HG02970 (cell line): ENCODE results near the gene SCARF2.
"Not testable (repeated sequence)": the region's sequence is repeated elsewhere in the genome, so short reads cannot be mapped to it uniquely, and the experiment has no call there.

Experiments
- ATAC-seq: cut with Tn5 transposase; IDR thresholded peaks from one replicate; pipeline ENCODE4 v1.9.1; 2021; ENCODE audit warnings: mild to moderate bottlenecking, moderate library complexity, moderate number of reproducible peaks; ENCODE audit not compliant: unreplicated experiment, low FRiP score

Gene SCARF2

DNA sequence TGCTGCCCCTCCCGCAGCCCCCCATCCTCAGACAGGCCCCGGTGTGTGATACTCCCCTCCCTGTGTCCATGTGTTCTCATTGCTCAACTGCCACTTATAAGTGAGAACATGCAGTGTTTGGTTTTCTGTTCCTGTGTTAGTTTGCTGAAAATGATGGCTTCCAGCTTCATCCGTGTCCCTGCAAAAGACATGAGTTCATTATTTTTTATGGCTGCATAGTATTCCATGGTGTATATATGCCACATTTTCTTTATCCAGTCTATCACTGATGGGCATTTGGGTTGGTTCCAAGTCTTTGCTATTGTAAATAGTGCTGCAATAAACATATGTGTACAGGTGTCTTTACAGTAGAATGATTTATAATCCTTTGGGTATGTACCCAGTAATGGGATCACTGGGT is 22.4 kb downstream of the SCARF2 start:
- not testable (repeated sequence) for ATAC-seq

DNA sequence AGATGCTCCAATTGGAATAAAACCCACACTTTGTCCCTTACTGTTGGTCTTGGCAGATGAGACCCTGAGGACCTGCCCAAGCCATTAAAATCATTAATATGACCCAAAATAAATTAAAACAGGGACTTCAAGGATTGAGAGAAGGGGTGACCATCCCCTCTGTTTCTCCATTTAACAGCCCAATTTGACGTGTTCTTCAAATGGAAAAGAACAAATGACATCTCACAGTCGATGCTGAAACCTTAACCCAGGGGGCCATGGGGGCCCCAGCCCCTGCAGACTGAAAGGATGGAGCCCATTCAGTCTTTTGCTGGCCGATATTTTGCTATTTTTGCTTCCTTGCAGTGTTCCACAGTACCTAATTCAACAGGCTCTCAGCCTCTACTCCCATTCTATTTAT is 23.2 kb downstream of the SCARF2 start:
- ATAC-seq, result no peak

DNA sequence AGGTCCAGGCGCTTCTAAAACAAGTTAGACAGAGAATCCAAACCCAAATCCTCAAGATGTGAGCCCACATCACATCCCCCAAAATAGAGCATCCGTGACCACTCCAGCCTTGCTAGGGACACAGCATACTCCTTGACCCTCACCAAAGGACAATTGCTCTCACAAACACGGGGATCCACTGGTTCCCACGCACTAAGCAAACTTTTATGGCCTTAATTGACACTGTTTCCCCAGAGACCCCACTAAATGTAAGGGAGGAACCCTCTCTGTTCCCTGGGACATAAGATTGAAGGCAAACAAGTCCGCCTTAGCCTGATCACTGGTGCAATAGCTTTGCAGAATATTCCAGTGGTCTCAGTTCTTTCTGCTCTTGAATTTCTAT is 23.6 kb downstream of the SCARF2 start:
- ATAC-seq, result no peak

DNA sequence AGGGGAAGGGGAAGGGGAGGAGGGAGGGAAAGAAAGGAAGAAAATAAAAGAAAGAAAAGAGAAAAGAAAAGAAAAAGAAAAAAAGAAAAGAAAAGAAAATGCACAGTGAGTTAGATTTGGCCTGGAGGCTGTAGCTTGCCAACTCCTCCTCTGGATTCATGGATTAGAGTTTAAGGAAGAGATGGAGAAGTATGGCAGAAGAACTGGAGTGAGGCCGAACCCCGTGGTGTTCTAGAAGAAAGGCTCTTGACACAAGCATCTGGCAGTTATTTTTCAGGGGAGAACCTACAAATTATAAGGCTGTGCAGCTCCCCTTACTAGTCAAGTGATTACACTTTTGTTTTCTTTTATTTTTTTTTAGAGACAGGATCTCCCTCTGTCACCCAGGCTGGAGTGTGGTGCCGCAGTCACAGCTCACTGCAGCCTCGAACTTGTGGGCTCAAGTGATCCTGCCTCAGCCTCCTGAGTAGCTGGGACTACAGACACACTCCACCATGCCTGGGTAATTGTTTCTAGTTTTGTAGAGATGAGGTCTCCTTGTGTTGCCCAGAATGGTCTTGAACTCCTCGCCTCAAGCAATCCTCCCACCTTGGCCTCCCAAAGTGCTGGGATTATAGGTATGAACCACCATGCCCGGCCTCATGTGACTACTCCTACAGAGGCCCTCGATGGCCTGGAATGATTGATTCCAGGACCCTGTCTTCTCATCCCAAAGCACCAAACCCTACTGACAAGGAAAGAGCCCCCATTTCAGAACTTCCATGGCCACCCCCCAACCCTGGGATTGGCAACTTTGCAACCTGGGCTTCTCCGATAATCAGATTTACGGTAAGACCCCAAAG is 24.2 kb downstream of the SCARF2 start:
- no peak for ATAC-seq

- ATAC-seq, result no peak
These were observed 25.0 kb downstream of the SCARF2 start for GRCh38 chr22:20412474-20413216.

DNA sequence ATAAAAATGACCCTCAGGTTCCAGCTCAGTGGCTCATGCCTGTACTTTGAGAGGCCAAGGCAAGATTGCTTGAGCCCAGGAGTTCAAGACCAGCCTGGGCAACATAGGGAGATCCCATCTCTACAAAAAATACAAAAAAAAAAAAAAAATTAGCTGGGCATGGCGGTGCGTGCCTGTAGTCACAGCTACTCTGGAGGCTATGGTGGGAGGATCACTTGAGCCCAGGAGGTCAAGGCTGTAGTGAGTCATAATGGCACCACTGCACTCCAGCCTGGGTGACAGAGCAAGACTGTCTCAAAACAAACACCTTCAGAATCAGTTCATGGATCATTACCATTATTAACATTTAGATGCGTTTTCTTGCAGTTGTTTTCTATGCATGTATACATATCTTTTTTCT is 28.2 kb downstream of the SCARF2 start:
- ATAC-seq, result not testable (repeated sequence)

- ATAC-seq, result no peak
These were observed 28.7 kb downstream of the SCARF2 start for GRCh38 chr22:20408891-20409290.

- no peak for ATAC-seq
These were observed 29.8 kb downstream of the SCARF2 start for GRCh38 chr22:20407829-20408228.

DNA sequence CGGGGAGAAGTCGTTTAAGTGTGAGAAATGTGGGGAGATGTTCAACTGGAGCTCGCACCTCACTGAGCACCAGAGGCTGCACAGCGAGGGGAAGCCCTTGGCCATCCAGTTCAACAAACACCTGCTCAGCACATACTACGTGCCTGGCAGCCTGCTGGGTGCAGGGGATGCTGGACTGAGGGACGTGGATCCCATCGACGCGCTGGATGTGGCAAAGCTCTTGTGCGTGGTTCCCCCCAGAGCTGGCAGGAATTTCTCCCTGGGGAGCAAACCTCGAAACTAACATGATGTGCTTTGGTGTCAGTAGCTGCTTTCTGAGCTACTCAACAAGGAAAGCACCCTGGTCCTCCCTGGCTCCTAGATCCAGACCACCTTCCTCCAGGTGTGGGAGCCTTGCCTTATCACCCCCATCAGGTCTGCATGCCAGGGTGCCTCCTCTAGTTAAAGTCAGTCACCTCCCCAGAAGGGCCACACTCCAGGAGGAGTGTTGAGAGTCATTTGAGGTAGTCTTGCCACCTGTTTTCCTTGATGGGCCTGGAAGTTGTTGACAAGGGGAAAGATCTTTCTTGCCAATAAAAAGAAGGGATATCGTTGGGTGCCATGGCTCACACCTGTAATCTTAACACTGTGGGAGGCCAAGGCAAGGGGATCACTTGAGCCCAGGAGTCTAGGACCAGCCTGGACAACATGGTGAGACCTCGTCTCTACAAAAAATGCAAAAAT is 30.8 kb downstream of the SCARF2 start:
- ATAC-seq, result no peak

DNA sequence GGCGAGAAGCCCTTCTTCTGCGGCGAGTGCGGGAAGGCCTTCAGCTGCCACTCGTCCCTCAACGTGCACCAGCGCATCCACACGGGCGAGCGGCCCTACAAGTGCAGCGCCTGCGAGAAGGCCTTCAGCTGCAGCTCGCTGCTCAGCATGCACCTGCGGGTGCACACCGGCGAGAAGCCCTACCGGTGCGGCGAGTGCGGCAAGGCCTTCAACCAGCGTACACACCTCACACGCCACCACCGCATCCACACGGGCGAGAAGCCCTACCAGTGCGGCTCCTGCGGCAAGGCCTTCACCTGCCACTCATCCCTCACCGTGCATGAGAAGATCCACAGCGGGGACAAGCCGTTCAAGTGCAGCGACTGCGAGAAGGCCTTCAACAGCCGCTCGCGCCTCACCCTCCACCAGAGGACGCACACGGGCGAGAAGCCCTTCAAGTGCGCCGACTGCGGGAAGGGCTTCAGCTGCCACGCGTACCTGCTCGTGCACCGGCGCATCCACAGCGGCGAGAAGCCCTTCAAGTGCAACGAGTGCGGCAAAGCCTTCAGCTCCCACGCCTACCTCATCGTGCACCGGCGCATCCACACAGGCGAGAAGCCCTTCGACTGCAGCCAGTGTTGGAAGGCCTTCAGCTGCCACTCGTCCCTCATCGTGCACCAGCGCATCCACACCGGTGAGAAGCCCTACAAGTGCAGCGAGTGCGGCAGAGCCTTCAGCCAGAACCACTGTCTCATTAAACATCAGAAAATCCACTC is 31.5 kb downstream of the SCARF2 start:
- no peak for ATAC-seq

GRCh38 chr22:20405291-20405930 is 32.2 kb downstream of the SCARF2 start:
- ATAC-seq, result no peak

- no peak for ATAC-seq
These were observed 32.7 kb downstream of the SCARF2 start for GRCh38 chr22:20404881-20405280.

DNA sequence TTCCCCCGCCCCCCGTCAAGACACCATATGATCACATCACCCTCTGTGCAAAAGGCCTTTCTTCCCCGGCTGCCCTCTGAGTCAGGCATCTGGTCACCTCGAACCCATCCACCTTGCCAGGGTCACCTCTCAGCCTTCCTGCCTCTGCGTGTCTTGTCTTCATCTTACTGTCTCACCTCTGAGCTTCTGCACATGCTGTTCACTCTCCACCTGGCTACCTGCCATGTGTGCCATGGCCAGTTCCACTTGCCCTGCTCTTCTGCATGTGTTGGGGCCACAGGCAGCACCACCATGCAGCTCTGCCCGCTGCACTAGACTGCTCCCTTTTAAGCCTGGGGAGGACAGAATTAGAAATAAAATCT is 33.9 kb downstream of the SCARF2 start:
- ATAC-seq, result no peak

GRCh38 chr22:20402960-20403778 is 34.5 kb downstream of the SCARF2 start:
- ATAC-seq, result no peak

DNA sequence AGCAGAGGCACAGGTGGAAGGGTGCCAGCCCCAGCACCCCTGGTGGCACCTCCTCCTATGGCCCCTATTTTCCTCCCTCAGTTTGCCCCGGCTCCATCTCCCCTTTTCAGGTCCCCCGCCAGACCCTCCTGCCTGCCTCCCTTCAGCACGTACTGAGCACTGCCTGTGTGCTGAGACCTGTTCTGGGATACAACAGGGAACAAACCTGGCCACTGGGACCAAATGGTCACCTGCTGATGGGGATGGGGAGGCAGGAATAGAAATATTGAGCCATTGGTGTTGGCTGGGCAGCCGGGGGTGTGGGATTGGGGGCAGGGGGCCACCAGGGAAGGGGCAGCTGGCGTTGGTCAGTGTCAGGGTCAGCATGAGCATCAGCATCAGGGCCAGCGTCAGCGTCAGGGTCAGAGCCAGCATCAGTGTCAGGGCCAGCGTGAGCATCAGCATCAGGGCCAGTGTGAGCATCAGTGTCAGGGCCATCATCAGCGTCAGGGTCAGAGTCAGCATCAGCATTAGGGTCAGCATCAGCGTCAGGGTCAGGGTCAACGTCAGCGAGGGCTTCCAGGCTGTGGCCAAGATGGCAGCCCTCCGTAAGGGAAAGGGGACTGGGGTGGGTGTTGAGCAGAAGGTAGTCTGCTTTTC is 36.1 kb downstream of the SCARF2 start:
- no peak for ATAC-seq

DNA sequence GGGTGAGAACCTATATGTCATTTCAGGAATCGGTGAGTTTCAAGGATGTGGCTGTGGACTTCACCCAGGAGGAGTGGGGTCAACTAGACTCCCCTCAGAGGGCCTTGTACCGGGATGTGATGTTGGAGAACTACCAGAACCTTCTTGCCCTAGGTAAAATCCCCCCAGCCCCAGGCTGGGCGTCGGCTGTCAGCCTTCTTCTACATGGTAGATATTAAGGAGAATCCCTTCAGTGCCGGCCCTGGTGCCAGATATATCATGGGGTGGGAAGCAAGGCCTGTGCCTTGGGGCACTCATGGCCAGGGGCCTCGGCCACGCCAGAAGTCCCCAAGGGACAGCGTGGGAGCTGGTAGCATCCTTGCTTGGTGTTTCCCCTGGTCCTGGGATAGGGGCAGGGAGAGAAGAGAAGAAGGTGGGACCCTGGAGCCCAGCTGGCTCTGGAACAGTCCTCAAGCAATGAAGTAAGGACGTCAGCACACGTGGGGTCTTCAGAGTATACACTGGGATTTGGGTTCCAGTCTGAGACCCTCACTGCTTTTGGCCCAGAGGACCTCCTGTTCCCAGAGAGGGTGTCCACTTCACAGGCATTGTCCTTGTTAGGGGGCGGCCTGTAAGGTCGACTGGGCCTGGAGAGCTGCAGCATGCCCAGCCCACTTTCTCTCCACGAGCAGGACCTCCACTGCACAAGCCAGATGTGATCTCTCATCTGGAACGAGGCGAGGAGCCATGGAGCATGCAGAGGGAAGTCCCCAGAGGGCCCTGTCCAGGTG is 36.8 kb downstream of the SCARF2 start:
- no peak for ATAC-seq

DNA sequence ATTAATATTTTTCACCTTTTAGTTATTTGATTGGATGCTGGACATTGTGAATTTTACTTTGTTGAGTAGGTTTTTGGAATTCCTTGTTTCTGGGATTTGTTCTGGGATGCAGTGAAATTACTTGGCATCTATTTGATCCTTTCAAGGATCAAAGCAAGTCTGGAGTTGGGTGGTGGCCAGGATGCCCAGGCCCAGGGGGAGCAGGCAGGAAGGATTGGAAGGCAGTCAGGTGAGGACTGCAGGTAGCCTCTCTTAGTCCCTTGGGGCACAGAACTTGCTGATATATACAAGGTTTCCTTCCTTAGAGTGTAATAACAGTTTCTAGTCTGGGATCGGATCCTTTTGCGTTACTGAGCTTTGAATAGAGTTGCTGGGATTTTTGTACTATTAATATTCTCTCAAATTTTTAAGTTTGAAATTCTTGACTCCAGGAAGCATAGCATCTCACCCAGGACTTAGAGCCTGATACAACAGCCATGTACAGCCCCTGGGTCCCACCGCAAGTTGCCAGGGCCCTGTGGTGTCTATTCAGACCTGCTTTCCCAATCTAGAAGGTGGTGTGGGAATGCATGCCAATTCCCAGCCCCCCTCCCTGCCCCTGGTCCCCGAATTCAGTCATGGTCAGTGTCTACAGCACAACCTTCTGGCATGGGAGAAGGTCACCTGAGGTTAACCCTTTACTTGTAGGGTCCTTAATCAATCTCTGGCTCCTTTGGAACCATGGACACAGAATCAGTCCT is 37.6 kb downstream of the SCARF2 start:
- ATAC-seq, result no peak
